OCI-LY7 (cell line): ENCODE results near the gene PRR16.

ENCODE experiments used
- EZH2phosphoT487 ChIP-seq: fragments of 200-600 bp; sonication (generic); IDR thresholded peaks from 2 replicates; pipeline ENCODE4 v1.6.1; 2018; ENCODE audit warnings: low read depth, borderline replicate concordance, mild to moderate bottlenecking, mixed run types, antibody characterized with exemption, low read length, moderate library complexity, mixed read lengths
- TF ChIP-seq, protein P1 (sequence below): fragments of 200-600 bp; sonication (generic); conservative IDR thresholded peaks from 2 replicates; pipeline ENCODE4 v1.5.1; 2014; ENCODE audit warnings: mild to moderate bottlenecking, antibody characterized with exemption, low read length, moderate library complexity, mixed read lengths

- TF ChIP-seq, protein P1, sequence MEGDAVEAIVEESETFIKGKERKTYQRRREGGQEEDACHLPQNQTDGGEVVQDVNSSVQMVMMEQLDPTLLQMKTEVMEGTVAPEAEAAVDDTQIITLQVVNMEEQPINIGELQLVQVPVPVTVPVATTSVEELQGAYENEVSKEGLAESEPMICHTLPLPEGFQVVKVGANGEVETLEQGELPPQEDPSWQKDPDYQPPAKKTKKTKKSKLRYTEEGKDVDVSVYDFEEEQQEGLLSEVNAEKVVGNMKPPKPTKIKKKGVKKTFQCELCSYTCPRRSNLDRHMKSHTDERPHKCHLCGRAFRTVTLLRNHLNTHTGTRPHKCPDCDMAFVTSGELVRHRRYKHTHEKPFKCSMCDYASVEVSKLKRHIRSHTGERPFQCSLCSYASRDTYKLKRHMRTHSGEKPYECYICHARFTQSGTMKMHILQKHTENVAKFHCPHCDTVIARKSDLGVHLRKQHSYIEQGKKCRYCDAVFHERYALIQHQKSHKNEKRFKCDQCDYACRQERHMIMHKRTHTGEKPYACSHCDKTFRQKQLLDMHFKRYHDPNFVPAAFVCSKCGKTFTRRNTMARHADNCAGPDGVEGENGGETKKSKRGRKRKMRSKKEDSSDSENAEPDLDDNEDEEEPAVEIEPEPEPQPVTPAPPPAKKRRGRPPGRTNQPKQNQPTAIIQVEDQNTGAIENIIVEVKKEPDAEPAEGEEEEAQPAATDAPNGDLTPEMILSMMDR: no peak
- no peak for TF ChIP-seq EZH2phosphoT487
Observed at GRCh38 chr5:120430572-120430971, 33.5 kb upstream of the PRR16 start.
